GM19397 (cell line): ENCODE results near the gene ME3.

Experiments
- ATAC-seq: cut with Tn5 transposase; IDR thresholded peaks from one replicate; pipeline ENCODE4 v1.9.1; 2021; ENCODE audit warnings: mild to moderate bottlenecking, moderate library complexity; ENCODE audit not compliant: unreplicated experiment

ME3 gene

DNA sequence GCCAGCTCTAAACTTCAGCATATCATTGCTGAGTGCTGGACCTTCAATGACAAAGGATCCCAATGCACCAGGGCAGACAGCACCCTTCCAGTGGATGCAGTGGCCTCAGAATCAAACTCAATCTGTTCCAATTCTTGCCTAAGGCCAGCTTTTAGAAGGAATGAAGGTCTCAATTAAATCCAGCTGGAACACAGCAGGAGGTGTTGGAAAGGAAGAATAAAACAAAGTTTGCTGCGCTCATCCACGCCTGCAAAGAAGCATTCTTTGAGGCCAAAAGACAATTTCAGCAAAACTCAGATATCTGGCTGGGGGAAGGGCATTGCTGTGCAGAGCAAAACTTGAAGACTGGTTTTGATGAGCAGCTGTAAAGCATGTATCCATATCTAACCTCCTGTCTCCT, 177.1 kb downstream of the ME3 start:
- ATAC-seq: no peak

- no peak for ATAC-seq
These were observed 179.9 kb downstream of the ME3 start for GRCh38 chr11:86492370-86493010.

DNA sequence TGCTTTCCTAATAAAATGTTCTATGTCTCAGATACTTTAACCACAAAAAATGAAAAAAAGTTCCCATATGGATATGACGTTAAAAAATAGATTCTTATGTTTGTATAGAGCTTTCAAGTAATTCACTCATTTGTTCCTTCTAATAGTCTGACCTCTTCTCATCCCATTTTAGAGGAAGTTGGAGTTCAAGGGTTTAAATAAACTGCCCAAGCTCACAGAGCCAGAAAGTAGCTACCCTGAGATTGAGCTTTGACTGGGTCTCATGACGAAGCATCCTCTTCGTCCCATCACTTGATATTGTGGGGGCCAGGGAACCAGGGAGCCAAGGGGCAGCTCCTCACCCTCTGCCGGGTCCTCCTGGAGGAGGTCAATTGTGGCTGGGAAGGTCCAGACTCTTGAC, 181.4 kb downstream of the ME3 start:
- ATAC-seq: no peak

- no peak for ATAC-seq
These were observed 181.8 kb downstream of the ME3 start for GRCh38 chr11:86490582-86490981.

GRCh38 chr11:86489442-86489841, 183.0 kb downstream of the ME3 start:
- ATAC-seq: no peak

GRCh38 chr11:86488553-86488952, 183.9 kb downstream of the ME3 start:
- no peak for ATAC-seq

DNA sequence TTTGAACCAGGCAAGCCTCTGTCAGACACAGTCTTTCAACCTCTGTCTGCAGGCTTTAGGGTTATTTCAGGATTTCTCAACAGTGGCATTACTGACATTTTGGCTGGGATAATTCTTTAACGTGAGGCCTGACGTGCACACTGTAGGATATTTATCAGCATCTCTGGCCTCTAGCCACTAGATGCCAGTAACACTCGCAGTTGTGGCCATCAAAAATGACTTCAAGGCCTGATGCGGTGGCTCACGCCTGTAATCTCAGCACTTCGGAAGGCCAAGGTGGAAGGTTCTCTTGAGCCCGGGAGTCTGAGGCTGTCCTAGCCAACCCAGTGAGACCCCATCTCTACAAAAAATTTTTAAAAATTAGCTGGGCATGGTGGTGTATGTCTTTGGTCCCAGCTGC, 184.7 kb downstream of the ME3 start:
- ATAC-seq: no peak

DNA sequence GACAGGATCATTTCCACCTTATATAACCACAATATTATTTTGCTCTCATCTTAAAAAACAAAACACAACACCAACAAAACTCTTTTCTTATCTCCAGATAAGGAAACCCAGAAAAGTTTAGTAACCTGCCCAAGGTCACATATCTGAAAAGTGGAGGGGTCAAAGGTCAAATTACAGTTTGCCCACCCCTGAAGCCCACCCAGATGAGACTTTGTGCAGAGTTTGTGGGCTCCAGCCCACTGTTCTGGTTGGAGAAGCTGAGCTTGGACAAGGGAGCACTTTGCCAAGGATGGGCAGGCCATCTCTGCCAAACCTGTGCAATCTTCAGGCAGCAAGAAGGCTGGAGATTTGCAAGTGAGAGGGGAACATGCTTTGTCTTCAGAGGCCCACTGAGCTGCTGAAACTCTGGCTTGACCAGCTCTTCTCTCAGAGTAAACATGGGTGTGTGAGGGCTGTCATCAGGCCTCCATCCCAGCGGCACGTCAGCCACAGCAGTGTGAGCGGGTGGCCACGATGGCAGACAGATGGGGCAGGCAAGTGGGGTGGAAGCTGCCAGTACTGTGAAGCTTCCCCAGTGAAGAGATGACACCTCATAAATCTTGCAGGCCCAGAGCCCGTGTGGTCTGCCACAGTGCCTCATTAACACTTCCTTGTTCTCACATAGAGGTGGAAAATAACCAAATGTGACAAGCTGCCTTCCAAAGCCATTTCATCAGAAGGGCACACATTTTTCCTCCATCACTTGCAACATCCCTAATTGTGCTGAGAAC, 186.0 kb downstream of the ME3 start:
- ATAC-seq: no peak

DNA sequence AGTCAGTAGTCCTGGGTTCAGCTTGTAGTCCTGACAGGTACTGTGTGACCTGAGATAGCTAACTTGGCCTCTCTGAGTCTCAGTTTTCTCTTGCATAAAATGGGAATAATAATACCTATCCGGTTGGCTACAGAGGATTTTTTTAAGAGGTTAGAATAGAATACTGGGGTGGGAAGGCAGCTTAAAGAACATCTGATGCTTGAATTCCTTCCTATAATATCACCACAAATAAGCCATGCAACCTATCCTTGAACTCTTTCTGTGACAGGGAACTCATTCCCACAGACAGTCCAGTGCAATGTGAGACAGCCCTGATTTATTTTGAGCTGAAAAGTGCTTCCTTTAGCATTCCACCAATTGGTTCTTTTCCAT, 187.6 kb downstream of the ME3 start:
- ATAC-seq: no peak

DNA sequence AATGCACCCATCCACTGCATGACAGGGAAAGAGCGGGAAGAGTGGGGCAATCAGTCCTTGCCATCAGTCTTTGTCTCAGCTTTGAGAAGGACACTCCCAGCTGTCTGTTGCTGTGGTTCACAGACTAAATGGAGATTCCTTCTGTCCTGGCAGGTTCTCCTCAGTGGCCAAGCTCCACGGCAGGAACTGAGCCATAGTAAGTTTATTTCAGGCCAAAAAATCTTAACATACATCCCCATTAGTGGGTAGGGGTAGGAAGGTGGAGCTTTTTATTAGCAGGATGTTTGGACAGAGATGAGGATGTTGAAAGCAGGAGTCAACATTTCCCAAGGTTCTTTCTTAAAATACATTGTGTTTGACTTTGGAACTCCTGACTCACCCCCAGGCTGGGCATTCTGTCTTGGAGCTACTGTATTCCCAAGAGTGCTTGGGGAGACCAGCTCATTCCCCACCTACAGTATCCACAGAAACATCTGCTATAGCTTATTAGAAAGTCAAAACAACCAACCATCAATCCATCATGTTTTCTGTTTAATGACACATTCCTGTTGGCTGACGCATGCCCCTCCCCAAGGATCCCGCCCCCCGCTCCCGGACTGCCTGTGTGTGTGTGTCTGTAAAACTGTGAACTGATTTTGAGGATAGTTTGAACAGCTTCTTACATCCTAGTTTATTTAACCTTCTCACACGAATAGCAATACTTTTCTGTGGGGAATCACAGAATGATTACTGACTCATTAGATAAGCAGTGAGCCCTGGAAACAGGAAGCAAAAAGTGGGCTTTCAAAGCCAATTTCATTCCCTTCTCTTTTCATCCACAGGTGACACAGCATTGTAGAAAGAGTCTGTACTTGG, 188.2 kb downstream of the ME3 start:
- no peak for ATAC-seq

- ATAC-seq: no peak
These were observed 188.8 kb downstream of the ME3 start for GRCh38 chr11:86483610-86483939.

DNA sequence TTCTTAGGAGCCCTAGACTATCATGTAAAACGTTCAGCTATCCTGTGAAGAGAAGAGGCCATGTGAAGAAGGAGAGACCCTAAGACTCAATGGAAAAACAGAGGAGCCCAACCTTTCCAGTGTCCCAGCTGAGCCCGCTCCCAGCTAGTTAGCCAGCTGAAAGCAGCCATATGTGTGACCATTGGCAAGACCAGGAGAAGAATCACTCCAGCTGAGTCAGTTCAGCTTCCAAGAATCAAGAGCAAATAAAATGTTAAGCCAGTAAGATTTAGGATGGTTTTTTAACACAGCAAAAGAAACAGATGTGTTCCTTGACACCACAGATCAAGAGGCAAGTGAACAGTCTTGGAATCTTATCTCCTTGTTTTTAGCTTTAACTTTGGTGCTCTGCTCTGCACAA, 189.7 kb downstream of the ME3 start:
- no peak for ATAC-seq

GRCh38 chr11:86481399-86481798, 191.0 kb downstream of the ME3 start:
- no peak for ATAC-seq

- no peak for ATAC-seq
These were observed 194.1 kb downstream of the ME3 start for GRCh38 chr11:86478348-86478747.

- no peak for ATAC-seq
These were observed 194.8 kb downstream of the ME3 start for GRCh38 chr11:86477495-86478155.

DNA sequence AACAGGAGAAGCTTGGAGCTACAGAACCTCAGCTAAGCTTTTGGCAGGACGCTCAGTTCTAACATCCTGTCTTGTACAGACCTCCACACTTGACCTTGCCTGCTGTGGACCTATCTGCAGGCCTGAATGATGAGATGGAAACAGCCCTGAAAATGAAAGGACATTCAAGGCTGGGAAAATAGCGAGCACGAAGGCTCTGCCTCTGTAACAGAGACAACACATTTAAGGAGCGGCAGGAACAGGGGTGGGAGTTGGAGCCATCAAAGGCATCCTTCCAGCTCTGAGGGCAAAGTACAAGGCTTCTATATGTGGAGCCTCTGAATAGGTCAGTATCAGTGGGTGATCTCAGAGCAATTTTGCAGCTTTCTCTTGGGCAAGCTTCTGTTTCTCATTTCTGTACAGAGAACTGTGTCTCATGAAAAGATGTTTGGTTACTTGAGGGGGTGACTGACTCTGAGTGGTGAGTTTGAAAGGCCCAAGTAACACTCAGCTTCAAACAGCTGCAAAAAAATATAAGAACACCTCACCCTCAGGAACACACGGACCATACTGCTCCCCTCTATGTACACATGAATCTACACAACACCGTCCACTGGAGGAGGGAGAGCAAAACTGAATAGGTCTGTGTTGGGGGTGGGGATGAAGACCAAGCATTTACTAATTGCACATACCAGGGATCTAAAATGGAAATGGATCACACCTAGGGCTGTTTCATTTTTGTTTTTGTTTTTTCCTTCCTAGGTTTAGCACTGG, 196.1 kb downstream of the ME3 start:
- ATAC-seq: no peak

GRCh38 chr11:86475027-86475426, 197.4 kb downstream of the ME3 start:
- no peak for ATAC-seq

DNA sequence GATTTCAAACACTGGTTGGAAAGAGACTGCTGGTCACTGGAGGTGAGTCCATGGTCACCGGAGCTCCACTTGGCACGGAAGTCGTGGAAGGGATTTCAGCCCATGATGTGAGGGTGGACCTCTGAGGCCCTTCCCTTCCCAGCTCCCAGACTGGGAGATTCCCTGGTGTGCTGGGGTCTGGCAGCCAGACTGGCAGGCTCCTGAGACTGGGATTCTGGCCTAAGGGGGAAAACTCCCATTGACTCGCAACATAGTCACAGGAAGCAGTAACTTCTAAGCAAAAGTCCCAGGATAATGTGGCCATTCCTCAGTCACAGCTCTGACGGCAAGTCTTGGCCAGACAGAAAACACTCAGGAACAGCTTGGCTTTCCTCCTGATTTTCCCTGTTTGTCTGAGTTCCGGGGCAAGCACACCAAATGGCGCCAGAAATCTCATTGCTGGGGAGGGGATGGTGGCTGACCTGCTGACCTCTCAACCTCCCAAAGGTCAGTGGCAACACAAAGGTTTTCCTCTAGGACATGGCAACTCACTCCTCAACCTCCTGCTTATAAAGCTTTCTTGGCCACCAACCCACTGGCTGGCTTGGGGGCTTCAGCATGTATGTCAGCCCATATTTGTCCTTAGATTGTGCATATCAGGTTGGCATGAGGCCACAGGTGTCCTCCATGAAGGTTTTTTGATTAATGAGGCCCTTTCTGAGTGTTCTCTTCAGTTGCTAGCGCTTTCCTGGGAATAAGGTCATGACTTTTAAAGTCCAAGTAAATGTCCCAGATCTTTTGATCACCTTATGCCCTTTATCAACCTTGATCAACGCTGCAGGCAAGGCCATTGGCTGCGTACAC, 198.2 kb downstream of the ME3 start:
- no peak for ATAC-seq

DNA sequence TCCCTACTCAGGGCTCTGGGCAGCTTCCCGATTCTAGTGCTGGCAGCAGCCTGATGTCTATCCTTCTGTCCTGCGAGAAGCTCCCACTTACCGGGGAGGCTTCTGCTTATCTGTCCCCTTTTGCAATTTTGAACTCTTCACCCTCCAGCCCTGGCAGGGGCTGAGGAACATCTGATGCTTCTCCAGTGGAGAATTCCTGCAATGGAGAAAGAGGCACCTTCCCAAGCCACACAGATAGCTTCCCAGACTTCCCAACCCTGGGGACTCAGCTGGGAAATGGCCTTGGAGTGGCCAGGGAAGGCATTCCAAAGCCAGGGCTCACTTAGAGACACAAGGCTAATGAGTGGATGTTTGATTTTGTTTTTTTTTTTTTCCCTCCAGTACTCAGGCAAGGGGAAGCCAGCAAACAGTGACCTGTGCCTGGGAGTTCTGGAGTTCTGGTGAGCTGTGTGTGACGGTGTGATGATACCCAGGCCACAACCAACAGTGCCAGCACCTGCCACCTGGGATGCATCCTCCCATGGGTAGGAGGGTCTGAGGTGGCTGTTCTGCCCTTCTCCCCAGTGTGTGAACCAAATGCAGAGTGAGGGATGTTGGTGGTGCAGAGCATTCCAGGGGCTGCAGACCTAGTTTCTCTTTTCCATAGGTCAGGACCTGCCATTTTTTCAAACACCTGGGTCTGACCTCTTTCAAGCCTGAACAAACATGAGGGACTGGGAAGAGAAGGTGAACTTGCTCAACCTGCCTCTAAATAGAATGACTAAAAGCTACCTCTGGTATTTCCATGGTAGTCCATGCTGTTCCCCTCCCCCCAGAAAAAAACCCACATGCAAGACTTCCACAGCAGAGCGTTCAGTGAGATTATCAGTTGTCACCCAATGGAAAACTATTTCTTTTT, 202.7 kb downstream of the ME3 start:
- ATAC-seq: no peak
